T-helper 17 cell (primary cell): ENCODE results near the gene RTN4IP1. TPM values are rescaled to one million over a fixed set of nuclear protein-coding genes. Genes with fewer than 3 reads are reported as not detected.
A peak's percentile ranks its signal among the peaks of the same experiment; 100 is the strongest.

Experiments
- ATAC-seq: fragments of 150-1000 bp; cut with Tn5 transposase; 2 replicates; pipeline ENCODE4 v1.10.0; 2021; ENCODE audit warnings: mild to moderate bottlenecking, moderate library complexity
- DNase-seq, 3 donors: peaks; one replicate each; pipeline versions ENCODE4 v3.0.0 to v3.0.0-alpha.2; 2020 to 2021
- H3K9me3 ChIP-seq: one replicate; pipeline ENCODE4 v1.7.0; 2013; ENCODE audit warnings: low read length, mild to moderate bottlenecking; ENCODE audit not compliant: control insufficient read depth, poor library complexity, severe bottlenecking
- H3K27ac Mint-ChIP-seq: one replicate; pipeline ENCODE4 v1.8.0; 2022; ENCODE audit warnings: mild to moderate bottlenecking, moderate library complexity, mixed read lengths
- H3K27me3 Mint-ChIP-seq: one replicate; pipeline ENCODE4 v1.8.0; 2022; ENCODE audit warnings: mixed read lengths
- H3K36me3 Mint-ChIP-seq: one replicate; pipeline ENCODE4 v1.8.0; 2022; ENCODE audit warnings: low read depth, mixed read lengths
- H3K4me1 Mint-ChIP-seq: one replicate; pipeline ENCODE4 v1.8.0; 2022; ENCODE audit warnings: mild to moderate bottlenecking, mixed read lengths
- H3K4me3 Mint-ChIP-seq: one replicate; pipeline ENCODE4 v1.8.0; 2022; ENCODE audit warnings: mild to moderate bottlenecking, moderate library complexity, mixed read lengths
- total RNA-seq, 4 donors: library from RNA in 2 of 4; stranded (reverse) in 2 of 4; gene quantifications; one replicate each; pipeline ENCODE4 v1.2.3 and lab custom pipeline; 2022 to 2026

Gene RTN4IP1, protein sequence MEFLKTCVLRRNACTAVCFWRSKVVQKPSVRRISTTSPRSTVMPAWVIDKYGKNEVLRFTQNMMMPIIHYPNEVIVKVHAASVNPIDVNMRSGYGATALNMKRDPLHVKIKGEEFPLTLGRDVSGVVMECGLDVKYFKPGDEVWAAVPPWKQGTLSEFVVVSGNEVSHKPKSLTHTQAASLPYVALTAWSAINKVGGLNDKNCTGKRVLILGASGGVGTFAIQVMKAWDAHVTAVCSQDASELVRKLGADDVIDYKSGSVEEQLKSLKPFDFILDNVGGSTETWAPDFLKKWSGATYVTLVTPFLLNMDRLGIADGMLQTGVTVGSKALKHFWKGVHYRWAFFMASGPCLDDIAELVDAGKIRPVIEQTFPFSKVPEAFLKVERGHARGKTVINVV
- 1 to 10 TPM; 3.1 to 5.4 TPM for total RNA-seq
- total RNA-seq (lab: John Stamatoyannopoulos, UW): 5.0 to 7.3 reads per million in 2 donors

DNA sequence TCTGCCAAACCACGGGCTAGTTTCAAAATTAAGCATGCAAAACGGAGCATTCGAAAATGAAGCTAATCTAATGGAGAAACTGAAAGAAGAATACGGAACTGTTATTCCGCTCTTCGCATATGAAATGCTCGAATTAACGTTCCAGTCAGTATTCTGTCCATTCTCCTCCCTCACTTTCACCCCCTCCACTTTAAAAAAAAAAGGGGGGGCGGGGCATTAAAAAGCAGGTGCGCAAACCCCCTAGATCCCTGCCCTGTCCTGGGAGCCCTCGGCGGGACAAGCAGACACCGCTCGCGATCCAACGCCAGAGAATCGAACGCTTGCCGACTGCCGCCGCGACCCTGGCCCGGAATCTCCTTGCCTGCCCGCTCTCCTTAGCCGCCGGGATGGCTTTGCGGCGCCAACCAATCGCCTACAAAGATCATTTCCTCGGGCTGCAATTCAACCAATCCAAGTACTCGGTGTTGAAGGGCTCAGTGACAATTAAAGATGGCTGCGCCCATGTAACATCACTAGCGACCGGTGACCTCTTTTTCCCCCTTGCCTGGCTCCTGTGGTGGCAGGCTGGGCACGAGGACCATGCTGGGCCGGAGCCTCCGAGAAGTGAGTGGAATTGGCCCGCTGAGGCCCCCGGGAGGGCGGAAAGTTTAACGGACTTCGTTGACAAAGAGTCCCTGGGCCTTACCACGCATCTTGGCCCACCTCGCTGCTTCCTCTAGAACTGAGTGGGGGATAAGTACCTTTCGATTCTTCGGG is at the start of gene RTN4IP1, which contains the start of gene QRSL1:
RTN4IP1 (minus strand) TSS at position 396 of the 756 bp plus-strand sequence. CDS start 477 bp downstream, outside the sequence.
QRSL1 (plus strand) TSS at position 476 of the 756 bp plus-strand sequence; CDS start at position 580, 104 bp downstream.
- peaks cover 22% of the 10 kb centered on the region for H3K4me1 Mint-ChIP-seq
- no peaks in the 10 kb centered on the region for H3K36me3 Mint-ChIP-seq
- peak within 1 kb of the TSS; percentile 97 for H3K27ac Mint-ChIP-seq
- H3K27me3 Mint-ChIP-seq: no peaks in the 10 kb centered on the region
- ATAC-seq: peak; percentile 94
- peak within 1 kb of the TSS; percentile 98 for H3K4me3 Mint-ChIP-seq
- DNase-seq: peak; percentile 67 to 76 (median 75)
- no peaks in the 10 kb centered on the region for H3K9me3 ChIP-seq

DNA sequence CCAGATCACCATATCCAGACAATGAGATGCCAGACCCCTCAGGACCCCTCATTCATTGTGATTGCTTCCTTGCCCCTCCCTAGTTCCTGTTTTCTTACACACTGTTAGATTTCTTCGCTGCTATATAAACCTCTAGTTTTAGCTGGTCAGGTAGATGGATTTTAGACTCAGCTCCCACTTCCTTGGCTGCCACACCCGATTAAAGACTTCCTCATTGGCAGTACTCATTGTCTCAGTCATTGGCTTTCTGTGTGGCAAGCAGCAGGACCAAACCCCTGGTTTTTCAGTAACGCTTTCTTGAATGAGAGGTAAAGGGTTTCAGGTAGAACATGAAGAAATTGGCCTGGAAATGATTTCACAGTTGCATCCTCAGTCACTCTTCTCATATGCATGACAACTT is 48.0 kb upstream of the RTN4IP1 start:
- no peaks in the 10 kb centered on the region for H3K9me3 ChIP-seq
- no peaks in the 10 kb centered on the region for H3K4me1 Mint-ChIP-seq
- H3K4me3 Mint-ChIP-seq: no peak overlapping the region
- no peak overlapping the region for H3K27ac Mint-ChIP-seq
- H3K36me3 Mint-ChIP-seq: no peaks in the 10 kb centered on the region
- no peak for ATAC-seq
- DNase-seq: no peak
- H3K27me3 Mint-ChIP-seq: no peaks in the 10 kb centered on the region

DNA sequence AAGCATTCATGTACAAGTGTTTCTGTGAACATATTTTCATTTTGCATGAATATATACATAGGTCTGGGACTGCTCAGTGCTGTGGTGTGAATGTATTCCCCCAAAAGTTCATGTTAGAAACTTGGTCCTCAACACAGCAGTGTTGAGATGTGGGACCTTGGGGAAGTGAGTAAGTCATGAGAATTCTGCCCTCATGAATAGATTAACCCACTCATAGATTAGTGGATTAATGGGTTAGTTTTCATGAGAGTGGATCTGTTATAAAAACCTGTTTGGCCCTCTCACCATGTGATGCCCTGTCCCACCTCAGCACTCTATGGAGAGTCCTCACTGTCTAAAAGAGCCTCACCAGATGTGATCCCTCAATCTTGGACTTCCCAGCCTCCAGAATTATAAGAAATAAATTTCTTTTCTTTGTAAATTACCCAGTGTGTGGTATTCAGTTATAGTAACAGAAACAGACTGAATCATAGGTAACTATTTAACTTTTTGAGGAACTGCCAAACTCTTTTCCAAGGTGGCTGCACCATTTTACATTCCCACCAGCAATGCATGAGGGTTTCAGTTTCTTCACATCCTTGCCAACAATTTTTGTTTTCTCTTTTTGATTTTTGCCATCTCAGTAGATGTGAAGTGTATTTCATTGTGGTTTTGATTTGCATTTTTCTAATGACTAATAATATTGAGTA is 45.4 kb upstream of the RTN4IP1 start:
- ATAC-seq: no peak
- no peaks in the 10 kb centered on the region for H3K9me3 ChIP-seq
- H3K4me1 Mint-ChIP-seq: no peaks in the 10 kb centered on the region
- DNase-seq: no peak
- H3K36me3 Mint-ChIP-seq: no peaks in the 10 kb centered on the region
- H3K27ac Mint-ChIP-seq: no peak overlapping the region
- no peaks in the 10 kb centered on the region for H3K27me3 Mint-ChIP-seq
- no peak overlapping the region for H3K4me3 Mint-ChIP-seq

DNA sequence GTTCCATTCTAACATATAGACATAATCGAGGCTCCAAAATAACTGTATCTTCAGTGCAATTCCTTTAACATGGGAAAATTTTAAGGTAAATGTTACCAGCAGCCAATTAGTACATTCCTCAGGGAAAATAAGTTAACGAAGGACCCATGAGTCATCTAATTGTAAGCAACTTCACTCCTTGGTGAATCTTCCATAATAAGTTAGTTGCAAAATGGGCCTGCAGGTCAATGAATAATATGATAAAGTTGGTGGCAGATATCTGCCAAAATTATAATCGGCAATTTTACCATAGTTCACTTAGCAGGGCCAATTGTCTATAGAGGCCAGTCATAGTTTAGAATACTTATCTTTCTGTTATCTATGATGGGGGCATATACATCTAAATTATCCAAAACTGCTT is 42.4 kb upstream of the RTN4IP1 start:
- DNase-seq: no peak
- H3K9me3 ChIP-seq: no peaks in the 10 kb centered on the region
- Mint-ChIP-seq H3K4me1 (no peaks in the 10 kb centered on the region), H3K36me3 (no peaks in the 10 kb centered on the region), H3K27ac (no peak overlapping the region), H3K4me3 (no peak overlapping the region), H3K27me3 (no peaks in the 10 kb centered on the region)
- ATAC-seq: no peak

DNA sequence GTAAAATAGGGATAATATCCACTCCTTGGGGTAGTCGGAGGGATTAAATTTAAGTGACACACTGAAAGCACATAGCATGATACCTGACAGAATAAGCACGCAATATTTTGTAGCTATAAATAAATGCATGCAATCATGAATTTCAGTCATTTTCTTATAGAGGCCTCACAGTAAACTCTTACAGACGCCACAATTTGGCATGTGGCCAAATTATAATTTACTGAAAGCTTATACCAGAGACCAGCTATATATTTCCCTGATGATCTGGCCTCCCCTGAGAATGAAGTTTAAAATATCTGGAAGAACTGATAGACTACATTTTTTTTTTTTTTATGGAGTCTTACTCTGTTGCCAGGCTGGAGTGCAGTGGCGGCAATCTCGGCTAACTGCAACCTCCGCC is 40.9 kb upstream of the RTN4IP1 start:
- Mint-ChIP-seq H3K27ac (no peak overlapping the region), H3K36me3 (no peaks in the 10 kb centered on the region), H3K27me3 (no peaks in the 10 kb centered on the region), H3K4me3 (no peak overlapping the region), H3K4me1 (no peaks in the 10 kb centered on the region)
- ATAC-seq: no peak
- no peak for DNase-seq
- no peaks in the 10 kb centered on the region for H3K9me3 ChIP-seq

DNA sequence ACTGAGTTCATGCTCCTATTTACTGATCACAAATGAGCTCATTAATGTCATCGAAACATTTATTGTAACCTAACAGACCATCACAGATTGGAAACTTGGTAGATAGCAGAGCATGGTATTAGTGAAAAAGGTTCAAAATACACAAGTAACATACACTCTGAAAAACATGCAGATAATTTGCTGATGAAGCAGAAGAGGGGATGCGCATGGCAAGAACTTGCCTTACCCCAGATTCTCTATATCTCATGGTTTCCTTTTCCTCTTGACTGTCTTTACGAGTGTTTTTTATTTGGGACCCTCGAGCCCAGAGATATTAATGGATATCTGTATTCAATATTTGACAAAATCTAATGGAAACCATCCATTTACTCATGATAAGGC is 37.7 kb upstream of the RTN4IP1 start:
- Mint-ChIP-seq H3K27ac (no peak overlapping the region), H3K36me3 (peaks cover 2% of the 10 kb centered on the region), H3K4me3 (no peak overlapping the region), H3K27me3 (no peaks in the 10 kb centered on the region), H3K4me1 (no peaks in the 10 kb centered on the region)
- DNase-seq (no peak), ATAC-seq (no peak)
- H3K9me3 ChIP-seq: no peaks in the 10 kb centered on the region

DNA sequence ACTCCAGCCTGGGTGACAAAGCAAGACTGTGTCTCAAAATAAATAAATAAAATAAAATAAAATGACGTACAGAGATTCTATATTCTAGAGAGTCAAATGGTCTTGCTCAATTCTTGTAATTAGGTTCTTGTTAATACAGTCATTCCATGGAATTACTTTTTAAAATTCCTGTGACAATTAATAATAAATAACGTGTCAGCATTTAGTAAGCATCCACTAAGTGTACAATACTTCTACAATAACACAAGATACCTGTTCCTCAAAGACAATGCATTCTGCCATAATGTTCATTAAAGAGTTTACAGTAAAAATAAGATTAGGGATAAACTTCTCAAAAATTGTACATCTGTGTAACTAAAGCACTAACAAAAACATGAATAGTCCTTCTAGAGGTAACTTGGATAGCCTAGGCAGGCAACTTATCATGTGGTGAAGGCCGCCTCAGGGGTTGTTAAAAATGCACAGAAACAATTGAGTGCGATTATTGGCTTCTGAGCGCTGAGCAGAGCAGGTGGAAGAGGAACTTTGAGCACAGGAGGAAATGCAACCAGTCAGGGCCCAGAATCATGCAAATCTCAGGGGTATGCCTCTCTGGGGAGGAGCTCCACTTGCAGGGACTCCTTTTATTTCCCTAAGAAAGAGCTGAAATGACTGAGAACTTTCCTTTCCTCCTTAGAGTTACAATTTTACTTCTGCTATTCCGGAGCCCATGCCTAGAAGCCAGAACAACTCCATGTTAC is 37.2 kb upstream of the RTN4IP1 start:
- H3K4me3 Mint-ChIP-seq: no peak overlapping the region
- no peaks in the 10 kb centered on the region for H3K9me3 ChIP-seq
- no peaks in the 10 kb centered on the region for H3K4me1 Mint-ChIP-seq
- peaks cover 2% of the 10 kb centered on the region for H3K36me3 Mint-ChIP-seq
- H3K27me3 Mint-ChIP-seq: no peaks in the 10 kb centered on the region
- H3K27ac Mint-ChIP-seq: no peak overlapping the region
- ATAC-seq (peak; percentile 61), DNase-seq (no peak)

DNA sequence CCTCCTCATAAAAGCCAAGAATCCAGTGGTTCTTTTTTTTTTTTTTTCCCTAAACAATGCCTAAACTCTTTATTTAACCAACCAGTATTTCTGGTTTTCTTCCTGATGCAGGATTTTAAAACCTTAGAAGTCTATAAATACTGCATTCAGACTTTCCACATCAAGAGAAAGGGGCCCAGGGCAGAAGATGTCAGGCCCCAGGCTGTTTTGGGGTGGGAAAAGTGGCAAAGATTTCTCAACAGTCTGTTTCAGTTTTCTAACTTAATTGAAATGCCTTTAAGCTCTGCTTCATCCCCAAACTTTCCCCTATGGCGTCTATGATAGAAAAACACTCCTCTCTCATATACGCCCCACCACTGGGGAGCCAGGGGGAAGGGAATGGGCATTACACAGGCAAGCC is 33.2 kb upstream of the RTN4IP1 start:
- DNase-seq: no peak
- H3K27ac Mint-ChIP-seq: no peak overlapping the region

DNA sequence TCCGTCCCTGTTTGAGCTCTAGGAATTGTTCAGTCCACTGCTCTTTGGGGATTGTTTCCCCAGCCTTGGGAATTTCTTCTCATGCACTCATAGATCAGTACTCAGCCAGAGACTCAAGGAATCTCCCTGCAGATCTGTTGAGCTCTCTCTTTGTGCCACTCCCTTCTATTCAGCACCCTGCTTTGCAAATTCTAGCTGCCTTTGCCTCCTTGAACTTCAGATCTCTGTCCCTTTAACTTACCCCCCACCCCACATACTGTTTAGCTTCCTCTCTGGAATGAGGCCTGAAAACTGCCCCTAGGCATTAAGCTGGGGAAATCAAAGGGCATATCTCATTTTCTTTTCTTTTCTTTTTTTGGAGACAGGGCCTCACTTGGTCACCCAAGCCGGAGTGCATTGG is 30.6 kb upstream of the RTN4IP1 start:
- Mint-ChIP-seq H3K4me3 (no peak overlapping the region), H3K27ac (no peak overlapping the region), H3K36me3 (peaks cover 10% of the 10 kb centered on the region), H3K27me3 (no peaks in the 10 kb centered on the region), H3K4me1 (no peaks in the 10 kb centered on the region)
- no peak for ATAC-seq
- no peak for DNase-seq
- H3K9me3 ChIP-seq: peaks cover 4% of the 10 kb centered on the region

More for the DNA sequence above, 33.2 kb upstream of the RTN4IP1 start:
- Mint-ChIP-seq H3K36me3 (peaks cover 8% of the 10 kb centered on the region), H3K4me3 (no peak overlapping the region), H3K4me1 (no peaks in the 10 kb centered on the region), H3K27me3 (no peaks in the 10 kb centered on the region)
- ATAC-seq: no peak
- H3K9me3 ChIP-seq: peaks cover 4% of the 10 kb centered on the region

DNA sequence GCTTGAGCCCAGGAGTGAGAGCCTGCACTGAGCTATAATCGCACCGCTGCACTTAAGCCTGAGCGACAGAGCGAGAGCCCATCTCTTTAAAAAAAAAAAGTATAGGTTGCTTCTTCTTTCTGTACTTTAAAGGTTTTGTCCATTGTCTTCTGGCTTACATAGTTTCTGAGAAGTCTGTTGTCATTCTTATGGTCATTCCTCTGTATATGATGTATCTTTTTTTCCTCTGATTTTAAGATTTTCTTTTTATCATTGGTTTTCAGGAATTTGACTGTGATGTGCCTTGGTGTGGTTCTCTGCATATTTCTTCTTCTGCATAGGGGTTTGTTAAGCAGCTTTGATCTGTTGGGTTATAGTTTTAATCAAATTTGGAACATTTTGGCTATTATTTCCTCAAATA is 29.2 kb upstream of the RTN4IP1 start:
- Mint-ChIP-seq H3K36me3 (peaks cover 8% of the 10 kb centered on the region), H3K4me3 (no peak overlapping the region), H3K27me3 (no peaks in the 10 kb centered on the region), H3K27ac (no peak overlapping the region), H3K4me1 (no peaks in the 10 kb centered on the region)
- H3K9me3 ChIP-seq: peaks cover 4% of the 10 kb centered on the region
- ATAC-seq: no peak
- no peak for DNase-seq

DNA sequence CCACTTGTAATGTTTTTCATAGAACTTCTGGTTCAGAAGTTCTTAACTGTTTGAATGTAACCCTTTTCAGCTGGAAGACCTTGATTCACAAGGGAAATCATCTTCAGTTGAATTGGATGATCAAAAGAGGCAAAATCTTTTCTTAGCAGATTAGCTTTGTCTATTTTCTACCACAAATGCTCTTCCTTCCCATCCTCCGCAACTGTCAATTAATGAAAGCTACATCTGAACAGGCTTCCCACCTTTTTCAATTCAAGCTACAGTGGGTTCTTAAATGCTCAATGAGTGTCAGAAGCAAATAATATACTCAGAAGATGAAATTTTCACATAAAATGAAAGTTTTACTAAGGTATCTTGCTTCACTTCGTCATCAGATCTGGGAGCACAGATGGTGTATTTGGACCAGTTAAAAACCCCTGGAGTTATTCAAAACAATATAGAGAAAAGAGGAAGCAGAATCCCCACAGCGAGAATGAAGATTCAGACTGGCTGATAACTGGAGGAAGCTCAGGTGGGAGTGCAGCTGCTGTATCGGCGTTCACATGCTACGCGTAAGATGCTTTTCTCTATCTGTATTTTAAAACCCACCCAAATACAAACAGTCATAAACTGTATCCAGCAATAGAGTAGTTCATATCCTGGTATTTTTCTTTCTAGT is 19.5 kb upstream of the RTN4IP1 start:
- H3K27ac Mint-ChIP-seq: no peak overlapping the region
- no peaks in the 10 kb centered on the region for H3K4me1 Mint-ChIP-seq
- DNase-seq (no peak), ATAC-seq (no peak)
- no peaks in the 10 kb centered on the region for H3K9me3 ChIP-seq
- H3K4me3 Mint-ChIP-seq: peak overlapping the region; percentile 60
- H3K27me3 Mint-ChIP-seq: no peaks in the 10 kb centered on the region
- H3K36me3 Mint-ChIP-seq: peaks cover 2% of the 10 kb centered on the region

DNA sequence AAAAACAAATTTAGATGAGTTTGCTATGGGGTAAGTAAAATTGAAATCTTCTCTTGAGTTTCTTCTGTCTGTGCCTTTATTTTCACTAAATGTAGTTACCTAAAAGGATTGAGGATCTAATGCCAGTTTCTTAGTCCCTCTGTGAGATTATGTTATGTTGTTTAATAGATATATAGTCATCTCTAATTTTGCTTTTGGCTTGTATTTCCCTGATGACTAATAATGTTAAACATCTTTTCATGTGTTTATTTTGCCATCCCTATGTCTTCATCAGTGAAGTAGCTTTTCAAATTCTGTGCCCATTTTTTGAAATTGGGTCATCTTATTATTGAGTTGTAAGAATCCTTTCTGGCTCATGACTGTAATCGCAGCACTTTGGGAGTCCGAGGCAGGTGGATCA is 13.8 kb upstream of the RTN4IP1 start:
- H3K36me3 Mint-ChIP-seq: peaks cover 6% of the 10 kb centered on the region

More for the DNA sequence above, 13.8 kb upstream of the RTN4IP1 start:
- H3K9me3 ChIP-seq: no peaks in the 10 kb centered on the region
- no peaks in the 10 kb centered on the region for H3K27me3 Mint-ChIP-seq
- DNase-seq (no peak), ATAC-seq (no peak)
- no peak overlapping the region for H3K27ac Mint-ChIP-seq
- H3K4me1 Mint-ChIP-seq: peaks cover 16% of the 10 kb centered on the region
- no peak overlapping the region for H3K4me3 Mint-ChIP-seq
